ENCODE data around the gene GMDS. TPM values are rescaled to one million over a fixed set of nuclear protein-coding genes. Genes with fewer than 3 reads are reported as not detected.

Gene GMDS
- total RNA-seq, 1 donor from 2014 or later, result 30.2 TPM

DNA sequence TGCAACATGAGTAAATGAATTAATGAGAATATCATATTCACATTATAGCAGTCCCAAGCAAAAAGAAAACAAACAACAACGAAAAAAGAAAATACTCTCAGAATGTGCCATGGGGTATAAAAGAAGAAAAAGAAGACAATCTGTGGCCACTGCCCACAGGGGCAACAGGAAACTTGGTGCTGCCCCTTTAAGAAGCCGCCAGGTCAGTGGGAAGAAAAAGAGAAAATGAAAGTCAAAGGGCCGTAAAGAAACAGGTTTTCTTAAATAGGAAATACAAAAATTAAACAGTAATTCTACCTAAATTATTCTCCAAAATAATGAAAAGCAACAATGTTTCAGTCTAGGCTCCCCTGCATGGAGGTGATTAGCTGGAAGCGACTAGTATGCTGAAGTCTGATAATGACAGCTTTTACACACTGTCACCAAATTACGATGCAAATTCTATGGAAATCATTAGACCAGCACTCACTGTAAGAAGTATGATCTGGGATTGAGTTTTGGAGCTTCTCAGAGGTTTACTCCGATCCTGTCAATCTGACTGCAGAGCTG lies 23.6 kb downstream of the GMDS start:
- H3K36me3 ChIP-seq, result no peaks in the 10 kb centered on the region
- no peak for DNase-seq (ENCODE audit: extremely low spot score in 2 of 2)
- no peaks in the 10 kb centered on the region for H3K9me3 ChIP-seq
- H3K27ac ChIP-seq, result no peak overlapping the region
- intact Hi-C loops (cut with DNase I), result no loop called here
- TF ChIP-seq POLR2A (IDR thresholded peaks at IDR 0.05) (no peak), POLR2AphosphoS5 (IDR thresholded peaks at IDR 0.05; ENCODE audit: insufficient read depth in 1 of 2, low read depth in 1 of 2) (no peak)
- TF ChIP-seq, protein P1, sequence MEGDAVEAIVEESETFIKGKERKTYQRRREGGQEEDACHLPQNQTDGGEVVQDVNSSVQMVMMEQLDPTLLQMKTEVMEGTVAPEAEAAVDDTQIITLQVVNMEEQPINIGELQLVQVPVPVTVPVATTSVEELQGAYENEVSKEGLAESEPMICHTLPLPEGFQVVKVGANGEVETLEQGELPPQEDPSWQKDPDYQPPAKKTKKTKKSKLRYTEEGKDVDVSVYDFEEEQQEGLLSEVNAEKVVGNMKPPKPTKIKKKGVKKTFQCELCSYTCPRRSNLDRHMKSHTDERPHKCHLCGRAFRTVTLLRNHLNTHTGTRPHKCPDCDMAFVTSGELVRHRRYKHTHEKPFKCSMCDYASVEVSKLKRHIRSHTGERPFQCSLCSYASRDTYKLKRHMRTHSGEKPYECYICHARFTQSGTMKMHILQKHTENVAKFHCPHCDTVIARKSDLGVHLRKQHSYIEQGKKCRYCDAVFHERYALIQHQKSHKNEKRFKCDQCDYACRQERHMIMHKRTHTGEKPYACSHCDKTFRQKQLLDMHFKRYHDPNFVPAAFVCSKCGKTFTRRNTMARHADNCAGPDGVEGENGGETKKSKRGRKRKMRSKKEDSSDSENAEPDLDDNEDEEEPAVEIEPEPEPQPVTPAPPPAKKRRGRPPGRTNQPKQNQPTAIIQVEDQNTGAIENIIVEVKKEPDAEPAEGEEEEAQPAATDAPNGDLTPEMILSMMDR (IDR thresholded peaks at IDR 0.05), result no peak
- peaks cover 9% of the 10 kb centered on the region for H3K4me1 ChIP-seq
- H3K27me3 ChIP-seq, result no peaks in the 10 kb centered on the region
- H3K4me3 ChIP-seq, result peak overlapping the region in 1 of 2 donors; percentile 33

DNA sequence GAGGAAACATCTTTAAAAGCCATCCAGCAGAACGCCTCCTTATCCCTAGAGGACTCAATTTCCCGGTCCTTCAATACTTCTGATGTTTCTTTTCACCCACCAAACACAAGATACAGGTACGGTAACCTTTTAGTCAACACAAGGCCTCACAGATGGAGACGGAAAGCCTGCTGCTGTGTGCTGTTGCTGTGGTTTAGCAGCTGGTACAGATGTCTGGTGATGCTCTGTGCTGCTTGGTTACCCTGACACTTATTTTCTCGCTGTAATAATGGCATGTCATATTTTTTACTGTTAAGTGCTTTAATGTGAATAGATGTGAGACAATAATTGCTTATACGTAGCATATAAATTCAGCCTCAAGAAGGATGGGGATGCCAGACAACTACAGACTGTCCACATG lies 25.3 kb downstream of the GMDS start:
- intact Hi-C loops (cut with DNase I), result no loop called here
- peaks cover 3% of the 10 kb centered on the region for H3K4me1 ChIP-seq
- no peak for DNase-seq (ENCODE audit: extremely low spot score in 2 of 2)

DNA sequence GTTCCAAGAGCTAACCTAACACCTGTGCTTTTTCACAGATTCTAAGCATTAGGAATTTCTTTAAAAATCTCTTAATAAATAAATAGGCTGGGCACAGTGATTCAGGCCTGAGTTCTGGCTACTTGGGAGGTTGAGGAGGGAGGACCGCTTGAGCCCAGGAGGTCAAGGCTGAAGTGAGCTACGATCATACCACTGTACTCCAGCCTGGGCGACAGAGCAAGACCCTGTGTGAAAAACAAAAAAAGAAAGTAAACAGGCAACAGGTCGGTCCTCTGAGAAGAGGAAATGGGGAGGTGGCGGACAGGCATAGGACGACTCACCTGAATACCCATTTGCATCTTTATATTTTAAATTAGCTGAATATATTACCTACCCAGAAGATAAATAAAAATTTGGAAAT lies 26.5 kb downstream of the GMDS start:
- intact Hi-C loops (cut with DNase I), result no loop called here
- Histone ChIP-seq H3K36me3 (no peaks in the 10 kb centered on the region), H3K9me3 (no peaks in the 10 kb centered on the region), H3K4me1 (no peaks in the 10 kb centered on the region), H3K27me3 (no peaks in the 10 kb centered on the region), H3K27ac (no peak overlapping the region), H3K4me3 (no peak overlapping the region)
- no peak for DNase-seq (ENCODE audit: extremely low spot score in 2 of 2)
- TF ChIP-seq POLR2AphosphoS5 (IDR thresholded peaks at IDR 0.05; ENCODE audit: insufficient read depth in 1 of 2, low read depth in 1 of 2) (no peak), POLR2A (IDR thresholded peaks at IDR 0.05) (no peak)
- TF ChIP-seq, protein P1 (IDR thresholded peaks at IDR 0.05), result no peak

More for the DNA sequence above, 25.3 kb downstream of the GMDS start:
- no peak overlapping the region for H3K27ac ChIP-seq
- H3K27me3 ChIP-seq, result no peaks in the 10 kb centered on the region
- H3K9me3 ChIP-seq, result no peaks in the 10 kb centered on the region
- no peaks in the 10 kb centered on the region for H3K36me3 ChIP-seq
- TF ChIP-seq, protein P1 (IDR thresholded peaks at IDR 0.05), result no peak
- H3K4me3 ChIP-seq, result no peak overlapping the region

DNA sequence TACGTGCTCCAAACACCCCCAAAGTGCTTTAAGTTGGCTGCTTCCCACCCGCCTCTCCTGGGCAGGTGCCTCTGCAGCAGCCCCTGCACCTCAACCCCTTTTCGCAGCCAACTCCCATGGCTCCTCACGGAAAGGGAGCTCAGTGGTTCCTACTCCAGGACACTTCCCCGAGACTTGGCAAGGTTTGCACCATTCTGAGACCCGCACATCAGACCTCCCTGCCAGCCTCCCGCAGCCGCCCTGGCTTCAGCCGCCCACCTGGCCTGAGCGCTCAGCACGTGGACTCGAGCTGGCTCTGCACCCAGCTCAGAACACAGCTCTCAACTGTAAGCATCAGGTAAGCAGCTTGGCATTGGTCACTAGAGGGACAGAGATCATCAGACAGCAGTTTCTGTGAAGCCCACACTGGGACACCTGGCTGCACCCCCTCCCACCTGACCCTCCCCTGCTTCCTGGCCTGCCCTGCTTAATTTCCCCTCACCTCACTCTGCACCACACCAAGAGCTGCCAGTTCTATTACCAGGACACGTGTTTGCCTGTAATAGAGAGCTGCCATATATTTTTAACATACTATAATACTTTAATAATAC lies 28.5 kb downstream of the GMDS start:
- Histone ChIP-seq H3K27ac (no peak overlapping the region), H3K36me3 (no peaks in the 10 kb centered on the region), H3K4me1 (no peaks in the 10 kb centered on the region), H3K27me3 (no peaks in the 10 kb centered on the region), H3K9me3 (no peaks in the 10 kb centered on the region), H3K4me3 (no peak overlapping the region)
- no peak for DNase-seq (ENCODE audit: extremely low spot score in 2 of 2)
- intact Hi-C loops (cut with DNase I), result no loop called here
- TF ChIP-seq POLR2AphosphoS5 (IDR thresholded peaks at IDR 0.05; ENCODE audit: insufficient read depth in 1 of 2, low read depth in 1 of 2) (no peak), POLR2A (IDR thresholded peaks at IDR 0.05) (no peak)
- TF ChIP-seq, protein P1 (IDR thresholded peaks at IDR 0.05), result no peak

DNA sequence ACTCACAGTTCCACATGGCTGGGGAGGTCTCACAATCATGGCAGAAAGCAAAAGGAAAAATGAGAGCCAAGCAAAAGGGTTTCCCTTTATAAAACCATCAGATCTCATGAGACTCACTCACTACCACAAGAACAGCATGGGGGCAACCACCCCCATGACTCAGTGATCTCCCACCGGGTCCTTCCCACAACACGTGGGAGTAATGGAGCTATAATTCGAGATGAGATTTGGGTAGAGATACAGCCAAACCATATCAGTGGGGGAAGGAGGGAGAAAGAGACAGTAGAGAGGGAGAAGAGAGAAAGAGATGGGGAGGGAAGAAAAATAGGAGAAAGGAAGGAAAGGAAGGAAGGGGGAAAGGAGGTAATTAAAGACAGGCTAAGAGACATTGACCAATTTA lies 30.1 kb downstream of the GMDS start:
- H3K27me3 ChIP-seq, result no peaks in the 10 kb centered on the region
- intact Hi-C loops (cut with DNase I), result no loop called here
- H3K4me1 ChIP-seq, result no peaks in the 10 kb centered on the region
- no peak overlapping the region for H3K27ac ChIP-seq
- DNase-seq (ENCODE audit: extremely low spot score in 2 of 2), result no peak
- TF ChIP-seq POLR2AphosphoS5 (IDR thresholded peaks at IDR 0.05; ENCODE audit: insufficient read depth in 1 of 2, low read depth in 1 of 2) (no peak), POLR2A (IDR thresholded peaks at IDR 0.05) (no peak)
- TF ChIP-seq, protein P1 (IDR thresholded peaks at IDR 0.05), result no peak
- no peaks in the 10 kb centered on the region for H3K36me3 ChIP-seq
- H3K9me3 ChIP-seq, result no peaks in the 10 kb centered on the region
- no peak overlapping the region for H3K4me3 ChIP-seq

All from vagina (tissue), 2 donors.